Transverse colon (tissue), 4 donors: ENCODE results near the gene CLEC4M. TPM values are rescaled to one million over a fixed set of nuclear protein-coding genes. Genes with fewer than 3 reads are reported as not detected.

Source experiments
- DNase-seq: peaks from one replicate; pipeline ENCODE4 v3.0.0-alpha.2; 2019
- H3K27ac ChIP-seq, 4 donors: fragments of 200-600 bp; sonication (generic); 2 replicates each; pipeline ENCODE4 v1.5.1; 2016 to 2018; ENCODE audit warnings: inconsistent platforms in 4 of 4
- H3K27me3 ChIP-seq: fragments of 200-600 bp; sonication (generic); 2 replicates; pipeline ENCODE4 v1.5.1; 2017; ENCODE audit warnings: inconsistent platforms
- H3K36me3 ChIP-seq, 4 donors: fragments of 200-600 bp; sonication (generic); 2 replicates each; pipeline ENCODE4 v1.5.1; 2017 to 2019; ENCODE audit warnings: inconsistent platforms in 4 of 4
- H3K4me1 ChIP-seq, 4 donors: fragments of 200-600 bp; sonication (generic); 2 replicates each; pipeline ENCODE4 v1.5.1; 2017 to 2020; ENCODE audit warnings: inconsistent platforms in 4 of 4
- H3K4me3 ChIP-seq, 4 donors: fragments of 200-600 bp; sonication (generic); 1 replicate in 1 of 4; 2 replicates in 3 of 4; pipeline versions ENCODE4 v1.5.1 to v1.6.1; 2017 to 2019; ENCODE audit warnings: inconsistent platforms in 4 of 4
- H3K9me3 ChIP-seq, 2 donors: fragments of 200-600 bp; sonication (generic); 2 replicates each; pipeline ENCODE4 v1.5.1; 2017 to 2019; ENCODE audit warnings: inconsistent platforms in 2 of 2
- CTCF ChIP-seq, 5 experiments: fragments of 200-600 bp in 3 of 5; fragments of 450-650 bp in 2 of 5; sonication (generic) in 3 of 5; IDR thresholded peaks; 1 replicate in 2 of 5; 2 replicates in 3 of 5; pipeline ENCODE4 v1.5.1; 2016 to 2017; ENCODE audit warnings: antibody characterized with exemption in 5 of 5, inconsistent platforms in 3 of 5, mild to moderate bottlenecking in 2 of 5, moderate library complexity in 1 of 5
- EP300 ChIP-seq: sonication (generic); formaldehyde crosslinking; IDR thresholded peaks from one replicate; pipeline ENCODE4 v1.6.1; 2017; ENCODE audit warnings: antibody characterized with exemption, low read depth
- POLR2A ChIP-seq: fragments of 450-650 bp; IDR thresholded peaks from one replicate; pipeline ENCODE4 v1.6.1; 2016; ENCODE audit warnings: antibody characterized with exemption, mild to moderate bottlenecking, moderate library complexity
- POLR2AphosphoS5 ChIP-seq, 3 donors: sonication (generic); formaldehyde crosslinking; IDR thresholded peaks; one replicate each; pipeline ENCODE4 v1.6.1; 2016; ENCODE audit warnings: antibody characterized with exemption in 3 of 3
- WGBS, 2 donors: methylation state at CpG; one replicate each; pipeline ENCODE4 v1.1.5; 2018; ENCODE audit warnings: low coverage in 1 of 2; 5-methylcytosine and 5-hydroxymethylcytosine counted together
- in situ Hi-C, 4 donors: fragments of 200-750 bp; cut with MboI; loops; one replicate each; pipeline versions ENCODE4 v1.15.0 to v1.15.1; 2017; ENCODE audit warnings: low sequenced_read_pairs in 3 of 4, low pct_ligation_motif_present in 1 of 4, low pct_unique_long_range_greater_than_20kb in 1 of 4
- intact Hi-C: fragments of 100-400 bp; cut with DNase I; formaldehyde crosslinking; loops from one replicate; pipeline ENCODE4 v1.15.1; 2023; ENCODE audit warnings: low total_unique reads
- total RNA-seq, 4 donors: library from RNA; depleted of rRNA; stranded (reverse); fragments of >200 nt; gene quantifications; one replicate each; pipeline ENCODE4 v1.1.0, GENCODE V29; 2016

The CLEC4M gene
- total RNA-seq, 4 donors from 2014 or later: 0.16 TPM; not detected in 3

GRCh38 chr19:7766535-7766934 lies 3.5 kb downstream of the CLEC4M start:
- Histone ChIP-seq H3K27me3 (no peaks in the 10 kb centered on the region), H3K27ac (no peak overlapping the region), H3K36me3 (no peaks in the 10 kb centered on the region), H3K9me3 (no peaks in the 10 kb centered on the region), H3K4me3 (no peak overlapping the region), H3K4me1 (no peaks in the 10 kb centered on the region)
- TF ChIP-seq EP300: no peak
- no peak for TF ChIP-seq CTCF (IDR thresholded peaks at IDR 0.05)
- TF ChIP-seq POLR2A: no peak
- TF ChIP-seq POLR2AphosphoS5 (IDR thresholded peaks at IDR 0.05): no peak
- WGBS, 2 donors: 55 to 76% methylated on average over 4 to 11 of the region's 11 CpGs
- in situ Hi-C loops: no loop called here
- intact Hi-C loops: no loop called here
- DNase-seq: no peak

- Histone ChIP-seq H3K4me1 (peaks cover 0 to under 1% (median 0%) of the 10 kb centered on the region in 4 donors), H3K9me3 (no peaks in the 10 kb centered on the region), H3K36me3 (no peaks in the 10 kb centered on the region), H3K27me3 (no peaks in the 10 kb centered on the region), H3K27ac (no peak overlapping the region), H3K4me3 (no peak overlapping the region)
- WGBS, 2 donors: 66 to 70% methylated on average over 2 to 4 of the region's 4 CpGs
- intact Hi-C loops: no loop called here
- TF ChIP-seq POLR2A (no peak), EP300 (no peak), CTCF (IDR thresholded peaks at IDR 0.05) (no peak), POLR2AphosphoS5 (IDR thresholded peaks at IDR 0.05) (no peak)
- no peak for DNase-seq
- in situ Hi-C loops: no loop called here
Measured at GRCh38 chr19:7767487-7767886, 4.4 kb downstream of the CLEC4M start.

- no peak for TF ChIP-seq POLR2A
- no peak for TF ChIP-seq CTCF (IDR thresholded peaks at IDR 0.05)
- TF ChIP-seq EP300: no peak
- TF ChIP-seq POLR2AphosphoS5 (IDR thresholded peaks at IDR 0.05): no peak
- DNase-seq: no peak
- intact Hi-C loops: no loop called here
Measured at GRCh38 chr19:7769171-7769570, 6.1 kb downstream of the CLEC4M start.

GRCh38 chr19:7771072-7771471 lies 8.0 kb downstream of the CLEC4M start:
- TF ChIP-seq POLR2AphosphoS5 (IDR thresholded peaks at IDR 0.05) (no peak), CTCF (IDR thresholded peaks at IDR 0.05) (no peak), POLR2A (no peak), EP300 (no peak)
- Histone ChIP-seq H3K4me3 (no peak overlapping the region), H3K27me3 (no peaks in the 10 kb centered on the region), H3K27ac (no peak overlapping the region), H3K36me3 (no peaks in the 10 kb centered on the region), H3K9me3 (no peaks in the 10 kb centered on the region), H3K4me1 (peaks cover 0 to 8% (median 0%) of the 10 kb centered on the region in 4 donors)
- in situ Hi-C loops (no loop called here), intact Hi-C loops (no loop called here)
- DNase-seq: no peak
- 44 to 62% methylated on average over 2 to 8 of the region's 8 CpGs for WGBS, 2 donors

More at GRCh38 chr19:7769171-7769570, 6.1 kb downstream of the CLEC4M start:
- 40 to 74% methylated on average over 1 to 2 of the region's 2 CpGs for WGBS, 2 donors
- Histone ChIP-seq H3K36me3 (no peaks in the 10 kb centered on the region), H3K4me3 (no peak overlapping the region), H3K27ac (no peak overlapping the region), H3K27me3 (no peaks in the 10 kb centered on the region), H3K9me3 (no peaks in the 10 kb centered on the region), H3K4me1 (peaks cover 0 to 8% (median 0%) of the 10 kb centered on the region in 4 donors)
- in situ Hi-C loops: no loop called here
